Measurements from ENCODE around the gene MPO. TPM values are rescaled to one million over a fixed set of nuclear protein-coding genes. Genes with fewer than 3 reads are reported as not detected.

Gene MPO
- total RNA-seq, 4 donors from 2014 or later, result 0.24 to 0.45 TPM; not detected in 2

DNA sequence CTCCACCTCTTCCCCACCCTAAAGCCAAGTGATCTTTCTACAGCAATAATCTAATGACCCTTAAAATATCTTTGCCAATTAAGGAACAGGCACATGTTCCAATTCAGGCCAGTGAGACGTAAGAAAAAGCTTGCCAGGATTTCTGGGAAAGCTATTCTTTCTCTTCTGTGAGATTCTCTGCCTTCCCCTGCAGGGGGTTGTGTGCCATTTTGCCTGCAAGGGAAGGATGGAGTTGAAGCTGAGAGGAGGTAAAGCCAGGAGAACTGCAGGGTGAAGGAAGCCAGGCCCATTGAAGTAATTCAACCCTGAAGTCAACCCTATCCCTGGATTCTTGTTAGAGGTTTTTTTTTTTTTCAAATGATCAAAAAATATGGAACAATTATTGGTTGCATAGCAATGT, 51.4 kb downstream of the MPO start:
- H3K4me1 ChIP-seq, result no peaks in the 10 kb centered on the region
- H3K9me3 ChIP-seq, result no peaks in the 10 kb centered on the region
- 56 to 62% methylated on average over 1 of the region's 1 CpG for WGBS, 2 donors
- intact Hi-C loops (cut with DNase I), result no loop called here
- no peaks in the 10 kb centered on the region for H3K27me3 ChIP-seq
- TF ChIP-seq POLR2A (IDR thresholded peaks at IDR 0.05), result no peak
- TF ChIP-seq, protein P1, sequence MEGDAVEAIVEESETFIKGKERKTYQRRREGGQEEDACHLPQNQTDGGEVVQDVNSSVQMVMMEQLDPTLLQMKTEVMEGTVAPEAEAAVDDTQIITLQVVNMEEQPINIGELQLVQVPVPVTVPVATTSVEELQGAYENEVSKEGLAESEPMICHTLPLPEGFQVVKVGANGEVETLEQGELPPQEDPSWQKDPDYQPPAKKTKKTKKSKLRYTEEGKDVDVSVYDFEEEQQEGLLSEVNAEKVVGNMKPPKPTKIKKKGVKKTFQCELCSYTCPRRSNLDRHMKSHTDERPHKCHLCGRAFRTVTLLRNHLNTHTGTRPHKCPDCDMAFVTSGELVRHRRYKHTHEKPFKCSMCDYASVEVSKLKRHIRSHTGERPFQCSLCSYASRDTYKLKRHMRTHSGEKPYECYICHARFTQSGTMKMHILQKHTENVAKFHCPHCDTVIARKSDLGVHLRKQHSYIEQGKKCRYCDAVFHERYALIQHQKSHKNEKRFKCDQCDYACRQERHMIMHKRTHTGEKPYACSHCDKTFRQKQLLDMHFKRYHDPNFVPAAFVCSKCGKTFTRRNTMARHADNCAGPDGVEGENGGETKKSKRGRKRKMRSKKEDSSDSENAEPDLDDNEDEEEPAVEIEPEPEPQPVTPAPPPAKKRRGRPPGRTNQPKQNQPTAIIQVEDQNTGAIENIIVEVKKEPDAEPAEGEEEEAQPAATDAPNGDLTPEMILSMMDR (IDR thresholded peaks at IDR 0.05), result no peak
- H3K27ac ChIP-seq, result no peak overlapping the region
- no peaks in the 10 kb centered on the region for H3K36me3 ChIP-seq
- H3K4me3 ChIP-seq (replicated peaks in 1 of 3), result no peak overlapping the region
- DNase-seq, result no peak

DNA sequence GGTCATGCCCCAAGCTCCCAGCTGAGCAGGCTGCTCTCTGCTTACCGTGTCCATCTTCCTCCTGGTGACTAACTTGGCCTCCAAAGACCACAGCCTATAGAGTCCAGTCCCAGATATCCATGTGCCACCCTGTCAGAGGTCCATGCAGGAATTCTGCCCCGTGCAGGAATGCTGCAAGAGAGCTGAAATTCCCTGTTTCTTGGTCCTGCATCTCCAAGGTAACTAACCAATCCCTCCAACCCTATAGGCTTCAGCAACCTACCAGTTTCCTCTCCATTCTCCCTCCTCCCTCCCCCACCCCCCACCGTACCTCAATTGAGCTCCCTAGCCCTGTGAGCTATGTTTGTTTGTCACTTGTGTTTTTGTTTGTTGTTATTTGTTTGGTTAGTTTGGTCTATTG, 52.1 kb downstream of the MPO start:
- DNase-seq, result no peak
- intact Hi-C loops (cut with DNase I), result no loop called here
- no peaks in the 10 kb centered on the region for H3K36me3 ChIP-seq
- 28 to 32% methylated on average over 3 of the region's 3 CpGs for WGBS, 2 donors
- no peaks in the 10 kb centered on the region for H3K9me3 ChIP-seq
- no peak overlapping the region for H3K27ac ChIP-seq
- TF ChIP-seq, protein P1 (IDR thresholded peaks at IDR 0.05), result no peak
- TF ChIP-seq POLR2A (IDR thresholded peaks at IDR 0.05), result no peak
- H3K27me3 ChIP-seq, result no peaks in the 10 kb centered on the region
- no peak overlapping the region for H3K4me3 ChIP-seq (replicated peaks in 1 of 3)
- no peaks in the 10 kb centered on the region for H3K4me1 ChIP-seq

DNA sequence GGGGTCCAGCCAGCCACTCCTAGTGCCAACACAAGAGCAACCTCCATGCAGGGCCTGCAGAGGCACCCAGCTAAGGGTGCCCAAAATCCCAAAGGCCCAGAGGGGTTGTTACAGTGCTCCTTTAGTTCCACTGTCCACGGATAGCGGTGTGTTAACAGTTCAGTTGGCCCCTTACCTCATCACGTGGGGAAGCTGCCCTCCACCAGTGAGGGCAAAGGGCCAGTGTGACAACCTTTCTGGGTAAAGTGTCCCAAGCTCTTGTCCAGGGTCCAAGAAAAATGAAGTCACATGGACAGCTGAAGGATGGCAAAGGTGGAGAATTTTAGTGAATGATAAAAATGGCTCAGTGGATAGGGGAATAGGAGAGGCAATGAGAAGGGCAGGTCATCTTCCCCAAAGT, 53.0 kb downstream of the MPO start:
- H3K9me3 ChIP-seq, result no peaks in the 10 kb centered on the region
- no peak overlapping the region for H3K4me3 ChIP-seq (replicated peaks in 1 of 3)
- 79 to 94% methylated on average over 3 of the region's 3 CpGs for WGBS, 2 donors
- intact Hi-C loops (cut with DNase I), result no loop called here
- no peaks in the 10 kb centered on the region for H3K36me3 ChIP-seq
- TF ChIP-seq, protein P1 (IDR thresholded peaks at IDR 0.05), result no peak
- TF ChIP-seq POLR2A (IDR thresholded peaks at IDR 0.05), result no peak
- no peaks in the 10 kb centered on the region for H3K4me1 ChIP-seq
- H3K27ac ChIP-seq, result no peak overlapping the region
- no peak for DNase-seq
- no peaks in the 10 kb centered on the region for H3K27me3 ChIP-seq

DNA sequence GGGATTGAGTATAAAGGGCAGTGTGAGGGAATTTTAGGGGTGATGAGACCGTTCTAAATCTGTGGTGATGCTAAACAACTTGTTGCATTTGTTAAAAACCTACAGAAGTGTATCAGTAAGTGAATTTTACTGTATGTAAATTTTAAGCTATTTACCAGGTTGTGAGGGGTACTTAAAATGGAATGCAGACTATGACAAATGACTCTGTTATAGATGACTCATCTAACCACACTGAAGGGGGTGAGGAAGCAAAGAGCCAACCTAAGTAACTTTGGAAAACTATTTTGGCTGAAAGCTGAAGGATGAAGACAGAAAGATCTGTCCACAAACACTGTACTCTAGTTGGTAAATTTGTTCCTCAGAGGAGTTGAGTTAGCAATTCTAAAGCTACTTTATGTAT, 56.4 kb downstream of the MPO start:
- intact Hi-C loops (cut with DNase I), result no loop called here
- no peaks in the 10 kb centered on the region for H3K27me3 ChIP-seq
- H3K4me1 ChIP-seq, result peaks cover 0 to 7% of the 10 kb centered on the region in 2 donors
- H3K27ac ChIP-seq, result no peak overlapping the region
- WGBS, 2 donors, result 32 to 49% methylated on average over 1 of the region's 1 CpG
- H3K9me3 ChIP-seq, result no peaks in the 10 kb centered on the region
- no peak for DNase-seq
- no peak for TF ChIP-seq POLR2A (IDR thresholded peaks at IDR 0.05)
- TF ChIP-seq, protein P1 (IDR thresholded peaks at IDR 0.05), result no peak
- no peaks in the 10 kb centered on the region for H3K36me3 ChIP-seq
- no peak overlapping the region for H3K4me3 ChIP-seq (replicated peaks in 1 of 3)

Other genes with a start within 250 kb of the MPO start
- gene DYNLL2, start 197.5 kb downstream of the MPO start, total RNA-seq, result 10 to 100 TPM; 35.6 to 51.0 (median 41.2) TPM
- not detected for gene OR4D1, start 132.6 kb downstream of the MPO start, total RNA-seq
- not detected for gene OR4D2, start 114.0 kb downstream of the MPO start, total RNA-seq
- gene EPX, start 88.2 kb downstream of the MPO start, total RNA-seq, result not detected
- 10 to 100 TPM; 11.6 to 24.1 (median 15.2) TPM for gene MKS1, start 61.7 kb downstream of the MPO start, total RNA-seq
- under 1 TPM in 1 of 4 donors, not detected in 3; 0.27 TPM for gene LPO, start 42.4 kb downstream of the MPO start, total RNA-seq
- 10 to 100 TPM; 19.5 to 35.4 (median 22.1) TPM for gene TSPOAP1, start 47.9 kb upstream of the MPO start, total RNA-seq
- 10 to 100 TPM; 38.2 to 56.3 (median 44.2) TPM for gene SUPT4H1, start 71.3 kb upstream of the MPO start, total RNA-seq
- gene RNF43, start 136.6 kb upstream of the MPO start, total RNA-seq, result 1 to 10 TPM; 2.1 to 5.2 (median 4.3) TPM
- gene HSF5, start 207.5 kb upstream of the MPO start, total RNA-seq, result under 1 TPM; 0.10 to 0.25 (median 0.12) TPM
- gene MTMR4, start 233.7 kb upstream of the MPO start, total RNA-seq, result 10 to 100 TPM; 35.1 to 97.8 (median 65.2) TPM

All from thyroid gland (tissue), 4 donors.